ENCODE measurements around the gene FAM222B.

FAM222B gene, protein sequence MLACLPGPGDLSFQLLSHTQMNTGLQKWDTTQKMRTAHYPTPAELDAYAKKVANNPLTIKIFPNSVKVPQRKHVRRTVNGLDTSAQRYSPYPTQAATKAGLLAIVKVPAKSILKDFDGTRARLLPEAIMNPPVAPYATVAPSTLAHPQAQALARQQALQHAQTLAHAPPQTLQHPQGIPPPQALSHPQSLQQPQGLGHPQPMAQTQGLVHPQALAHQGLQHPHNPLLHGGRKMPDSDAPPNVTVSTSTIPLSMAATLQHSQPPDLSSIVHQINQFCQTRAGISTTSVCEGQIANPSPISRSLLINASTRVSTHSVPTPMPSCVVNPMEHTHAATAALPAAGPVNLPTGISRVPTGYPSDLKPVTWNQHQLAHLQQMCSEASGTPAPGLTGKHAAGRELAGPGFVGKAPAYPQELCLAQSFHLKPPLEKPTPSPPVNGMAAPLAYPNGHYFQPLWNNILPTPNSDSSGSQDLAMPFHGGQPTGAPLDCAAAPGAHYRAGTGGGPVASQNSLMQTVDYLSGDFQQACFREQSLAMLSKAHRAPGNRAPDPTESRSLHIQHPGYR

DNA sequence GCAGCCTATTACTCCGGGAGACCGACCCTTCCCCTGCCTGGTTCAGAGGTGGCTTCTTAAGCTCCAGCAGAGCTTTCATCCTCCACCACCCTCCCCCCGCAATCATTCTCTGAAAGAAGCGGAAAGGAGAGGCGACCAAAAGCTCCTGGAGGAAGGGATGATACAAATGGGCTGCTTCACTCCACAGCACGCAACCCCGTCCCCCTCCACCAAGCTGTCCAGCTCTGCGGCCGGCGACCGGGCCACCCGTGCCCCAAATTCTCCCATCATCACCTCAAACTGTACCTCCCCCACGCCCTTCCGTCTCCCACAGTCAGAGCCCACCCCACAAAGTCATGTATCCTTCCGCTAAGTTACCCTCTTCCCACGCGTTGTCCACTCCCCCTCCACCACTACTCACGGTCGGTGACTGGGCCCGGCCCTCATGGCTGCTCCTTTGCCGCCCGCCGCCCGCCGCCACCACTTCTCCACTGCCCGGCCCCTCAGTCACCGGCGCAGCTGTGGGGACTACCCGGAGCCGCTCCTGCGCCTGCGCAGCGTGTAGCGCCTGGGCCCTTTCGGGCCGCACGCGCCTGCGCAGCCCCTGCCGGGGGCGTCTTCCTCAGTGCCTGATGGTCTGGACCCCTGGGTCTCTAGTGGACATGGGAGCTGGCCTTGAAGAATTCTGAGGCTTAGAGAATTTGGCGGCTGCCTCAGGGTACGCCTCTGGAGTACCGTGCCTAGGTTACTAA, at the start of gene FAM222B:
Gene FAM222B (minus strand): TSS at position 509 of the 731 bp plus-strand sequence. CDS start 76,123 bp downstream, outside the sequence.
- H3K4me3 ChIP-seq (ENCODE audit: low read depth, low read length) = peak within 1 kb of the TSS; percentile 95
- peak within 1 kb of the TSS; percentile 55 for H3K27ac ChIP-seq (ENCODE audit: low read depth, low read length)
- H3K9me3 ChIP-seq (ENCODE audit: control insufficient read depth, insufficient read depth, low read length) = no peaks in the 10 kb centered on the region

GRCh38 chr17:28892024-28892423, 49.4 kb upstream of the FAM222B start:
- no peak overlapping the region for H3K9ac ChIP-seq (ENCODE audit: low read depth, low read length)
- H3K9me3 ChIP-seq (ENCODE audit: control insufficient read depth, insufficient read depth, low read length) = no peaks in the 10 kb centered on the region
- H3K36me3 ChIP-seq (ENCODE audit: control insufficient read depth, insufficient read depth, low read length) = no peaks in the 10 kb centered on the region; the same call in 1 of the 2 replicates
- H3K27ac ChIP-seq (ENCODE audit: low read depth, low read length) = no peak overlapping the region
- H3K4me3 ChIP-seq (ENCODE audit: low read depth, low read length) = no peak overlapping the region
- no peaks in the 10 kb centered on the region for H3K27me3 ChIP-seq (ENCODE audit: control insufficient read depth, insufficient read depth, low read length)
- peaks cover 14% of the 10 kb centered on the region for H3K4me1 ChIP-seq (ENCODE audit: control insufficient read depth, insufficient read depth, low read length)

More for the DNA sequence above, at the start of gene FAM222B:
- H3K27me3 ChIP-seq (ENCODE audit: control insufficient read depth, insufficient read depth, low read length) = no peaks in the 10 kb centered on the region
- no peaks in the 10 kb centered on the region for H3K36me3 ChIP-seq (ENCODE audit: control insufficient read depth, insufficient read depth, low read length)
- H3K9ac ChIP-seq (ENCODE audit: low read depth, low read length) = peak within 1 kb of the TSS; percentile 67
- H3K4me1 ChIP-seq (ENCODE audit: control insufficient read depth, insufficient read depth, low read length) = no peaks in the 10 kb centered on the region

GRCh38 chr17:28891201-28891600, 48.6 kb upstream of the FAM222B start:
- H3K27me3 ChIP-seq (ENCODE audit: control insufficient read depth, insufficient read depth, low read length) = no peaks in the 10 kb centered on the region
- H3K9ac ChIP-seq (ENCODE audit: low read depth, low read length) = no peak overlapping the region
- H3K4me3 ChIP-seq (ENCODE audit: low read depth, low read length) = no peak overlapping the region
- no peak overlapping the region for H3K27ac ChIP-seq (ENCODE audit: low read depth, low read length)
- no peaks in the 10 kb centered on the region; the same call in 1 of the 2 replicates for H3K36me3 ChIP-seq (ENCODE audit: control insufficient read depth, insufficient read depth, low read length)
- H3K4me1 ChIP-seq (ENCODE audit: control insufficient read depth, insufficient read depth, low read length) = peaks cover 10% of the 10 kb centered on the region
- H3K9me3 ChIP-seq (ENCODE audit: control insufficient read depth, insufficient read depth, low read length) = no peaks in the 10 kb centered on the region

- Histone ChIP-seq H3K4me3 (ENCODE audit: low read depth, low read length) (no peak overlapping the region), H3K9me3 (ENCODE audit: control insufficient read depth, insufficient read depth, low read length) (no peaks in the 10 kb centered on the region), H3K27ac (ENCODE audit: low read depth, low read length) (no peak overlapping the region), H3K27me3 (ENCODE audit: control insufficient read depth, insufficient read depth, low read length) (no peaks in the 10 kb centered on the region), H3K36me3 (ENCODE audit: control insufficient read depth, insufficient read depth, low read length) (peaks cover 7% of the 10 kb centered on the region), H3K9ac (ENCODE audit: low read depth, low read length) (no peak overlapping the region), H3K4me1 (ENCODE audit: control insufficient read depth, insufficient read depth, low read length) (peaks cover 4% of the 10 kb centered on the region; the same call in 1 of the 2 replicates)
Observed at GRCh38 chr17:28889996-28890395, 47.4 kb upstream of the FAM222B start.

DNA sequence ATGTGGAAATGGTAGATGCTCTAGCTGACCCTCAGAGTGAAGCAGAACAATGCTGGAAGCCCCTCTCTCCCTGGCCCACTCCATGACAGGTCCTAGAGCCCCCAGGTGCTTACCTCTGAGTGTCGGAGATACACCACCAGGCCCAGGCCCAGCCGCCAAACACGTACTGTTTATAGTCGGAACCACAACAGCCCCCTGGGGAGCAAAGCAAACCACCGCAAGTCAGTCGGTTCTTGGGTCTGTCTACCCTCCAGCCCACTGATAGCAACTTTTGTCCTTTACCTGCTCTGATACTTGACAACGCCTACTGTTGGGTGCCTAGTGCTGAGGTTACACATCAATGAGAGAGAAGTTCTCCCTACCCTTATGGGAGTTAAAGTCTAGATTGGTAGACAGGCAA, 46.2 kb upstream of the FAM222B start:
- H3K4me1 ChIP-seq (ENCODE audit: control insufficient read depth, insufficient read depth, low read length) = peaks cover 4% of the 10 kb centered on the region; the same call in 1 of the 2 replicates
- no peak overlapping the region for H3K9ac ChIP-seq (ENCODE audit: low read depth, low read length)
- H3K27me3 ChIP-seq (ENCODE audit: control insufficient read depth, insufficient read depth, low read length) = no peaks in the 10 kb centered on the region
- no peaks in the 10 kb centered on the region for H3K9me3 ChIP-seq (ENCODE audit: control insufficient read depth, insufficient read depth, low read length)
- H3K36me3 ChIP-seq (ENCODE audit: control insufficient read depth, insufficient read depth, low read length) = peaks cover 18% of the 10 kb centered on the region
- H3K4me3 ChIP-seq (ENCODE audit: low read depth, low read length) = no peak overlapping the region
- H3K27ac ChIP-seq (ENCODE audit: low read depth, low read length) = no peak overlapping the region

- Histone ChIP-seq H3K9ac (ENCODE audit: low read depth, low read length) (no peak overlapping the region), H3K9me3 (ENCODE audit: control insufficient read depth, insufficient read depth, low read length) (no peaks in the 10 kb centered on the region), H3K36me3 (ENCODE audit: control insufficient read depth, insufficient read depth, low read length) (peaks cover 23% of the 10 kb centered on the region)
Observed at GRCh38 chr17:28887871-28888471, 45.4 kb upstream of the FAM222B start.

DNA sequence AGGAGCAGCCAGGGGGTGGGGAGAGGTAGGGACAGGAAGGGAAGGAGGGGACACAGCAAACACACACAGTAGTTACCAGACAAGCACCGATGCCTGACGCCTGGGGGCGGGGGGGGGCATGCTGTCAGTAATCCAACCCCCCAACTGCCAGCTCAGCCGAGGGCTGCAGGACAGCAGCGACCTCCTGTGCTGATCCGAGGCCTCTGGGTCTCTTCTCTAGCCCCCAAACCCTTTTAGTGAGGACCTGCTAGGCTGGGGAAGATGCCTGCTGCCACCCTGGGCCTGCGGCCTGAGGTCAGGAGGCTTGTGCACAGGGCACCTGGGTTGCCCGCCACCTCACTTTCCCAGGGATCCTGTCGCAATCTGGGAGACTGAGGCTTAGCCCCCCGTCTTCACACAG, 43.4 kb upstream of the FAM222B start:
- Histone ChIP-seq H3K9ac (ENCODE audit: low read depth, low read length) (no peak overlapping the region), H3K4me3 (ENCODE audit: low read depth, low read length) (no peak overlapping the region), H3K36me3 (ENCODE audit: control insufficient read depth, insufficient read depth, low read length) (peaks cover 43% of the 10 kb centered on the region), H3K9me3 (ENCODE audit: control insufficient read depth, insufficient read depth, low read length) (no peaks in the 10 kb centered on the region), H3K27ac (ENCODE audit: low read depth, low read length) (no peak overlapping the region), H3K27me3 (ENCODE audit: control insufficient read depth, insufficient read depth, low read length) (no peaks in the 10 kb centered on the region), H3K4me1 (ENCODE audit: control insufficient read depth, insufficient read depth, low read length) (peaks cover 4% of the 10 kb centered on the region; the same call in 1 of the 2 replicates)

More at GRCh38 chr17:28887871-28888471, 45.4 kb upstream of the FAM222B start:
- Histone ChIP-seq H3K27ac (ENCODE audit: low read depth, low read length) (no peak overlapping the region), H3K4me3 (ENCODE audit: low read depth, low read length) (no peak overlapping the region), H3K4me1 (ENCODE audit: control insufficient read depth, insufficient read depth, low read length) (peaks cover 4% of the 10 kb centered on the region; the same call in 1 of the 2 replicates), H3K27me3 (ENCODE audit: control insufficient read depth, insufficient read depth, low read length) (no peaks in the 10 kb centered on the region)

DNA sequence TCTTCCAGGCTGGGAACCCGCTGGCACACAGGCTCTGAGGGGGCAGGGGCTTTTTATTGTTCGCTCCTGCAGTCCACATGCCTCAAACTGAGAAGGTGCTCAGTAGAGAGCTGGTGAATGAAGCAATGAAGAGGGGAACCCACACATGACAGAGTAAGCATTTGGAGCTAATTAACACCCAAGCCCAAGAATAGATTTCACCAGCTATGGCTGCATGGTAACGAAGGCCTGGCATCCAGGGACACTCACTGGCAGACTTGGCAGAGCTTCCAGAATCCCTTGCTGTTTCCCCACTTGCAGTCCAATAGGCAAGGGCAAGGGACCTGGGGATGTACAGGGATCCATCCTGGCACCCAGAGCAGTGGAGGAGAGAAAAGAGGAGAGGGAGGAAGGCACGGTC, 42.8 kb upstream of the FAM222B start:
- Histone ChIP-seq H3K9me3 (ENCODE audit: control insufficient read depth, insufficient read depth, low read length) (no peaks in the 10 kb centered on the region), H3K4me3 (ENCODE audit: low read depth, low read length) (no peak overlapping the region), H3K27ac (ENCODE audit: low read depth, low read length) (no peak overlapping the region), H3K27me3 (ENCODE audit: control insufficient read depth, insufficient read depth, low read length) (no peaks in the 10 kb centered on the region), H3K4me1 (ENCODE audit: control insufficient read depth, insufficient read depth, low read length) (peaks cover 4% of the 10 kb centered on the region; the same call in 1 of the 2 replicates), H3K36me3 (ENCODE audit: control insufficient read depth, insufficient read depth, low read length) (peaks cover 49% of the 10 kb centered on the region), H3K9ac (ENCODE audit: low read depth, low read length) (no peak overlapping the region)

DNA sequence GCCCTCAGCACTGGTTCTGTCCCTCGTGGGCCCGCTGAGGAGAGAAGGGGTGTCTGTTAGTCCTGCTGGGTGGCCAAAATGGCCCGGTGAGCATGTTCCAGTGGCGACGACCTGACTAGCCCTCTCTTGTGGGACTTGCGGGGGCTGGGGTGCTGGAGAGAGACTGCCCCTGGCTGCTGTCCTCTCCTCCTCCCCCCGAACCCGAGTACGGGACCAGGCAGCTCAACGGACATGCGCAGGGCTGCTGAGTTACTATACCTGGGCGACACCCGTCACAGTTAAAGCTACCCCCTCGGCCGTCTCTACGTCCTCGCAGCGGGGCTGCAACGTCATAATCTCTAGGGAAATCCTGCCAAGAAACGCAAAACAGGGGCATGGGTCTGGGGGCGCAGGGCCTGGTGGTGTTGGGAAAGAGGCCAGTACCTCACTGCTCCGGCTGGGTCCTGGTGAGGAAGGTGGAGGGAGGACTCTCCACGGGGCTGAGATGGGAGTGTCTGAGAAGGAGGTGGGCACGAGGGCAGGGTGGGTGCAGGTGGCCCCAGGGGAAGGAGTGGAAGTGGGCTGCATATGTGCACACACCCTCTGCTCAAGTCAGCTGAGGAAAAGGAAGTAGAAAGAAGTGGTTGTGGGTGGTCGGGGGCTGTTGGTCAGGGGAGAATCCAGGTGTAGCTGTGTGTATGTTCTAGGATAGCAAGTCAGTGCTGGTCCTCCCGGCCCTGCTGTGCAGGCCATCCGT, 41.5 kb upstream of the FAM222B start:
- Histone ChIP-seq H3K27me3 (ENCODE audit: control insufficient read depth, insufficient read depth, low read length) (no peaks in the 10 kb centered on the region), H3K9ac (ENCODE audit: low read depth, low read length) (no peak overlapping the region), H3K27ac (ENCODE audit: low read depth, low read length) (no peak overlapping the region), H3K36me3 (ENCODE audit: control insufficient read depth, insufficient read depth, low read length) (peaks cover 61% of the 10 kb centered on the region), H3K4me3 (ENCODE audit: low read depth, low read length) (no peak overlapping the region), H3K4me1 (ENCODE audit: control insufficient read depth, insufficient read depth, low read length) (peaks cover 4% of the 10 kb centered on the region; the same call in 1 of the 2 replicates), H3K9me3 (ENCODE audit: control insufficient read depth, insufficient read depth, low read length) (no peaks in the 10 kb centered on the region)

All from HUES48 (cell line).